Measurements from ENCODE around the gene ARL16. TPM values are rescaled to one million over a fixed set of nuclear protein-coding genes. Genes with fewer than 3 reads are reported as not detected.

The ARL16 gene
- polyA plus RNA-seq, 4 donors: 36.9 to 49.1 (median 45.4) TPM

DNA sequence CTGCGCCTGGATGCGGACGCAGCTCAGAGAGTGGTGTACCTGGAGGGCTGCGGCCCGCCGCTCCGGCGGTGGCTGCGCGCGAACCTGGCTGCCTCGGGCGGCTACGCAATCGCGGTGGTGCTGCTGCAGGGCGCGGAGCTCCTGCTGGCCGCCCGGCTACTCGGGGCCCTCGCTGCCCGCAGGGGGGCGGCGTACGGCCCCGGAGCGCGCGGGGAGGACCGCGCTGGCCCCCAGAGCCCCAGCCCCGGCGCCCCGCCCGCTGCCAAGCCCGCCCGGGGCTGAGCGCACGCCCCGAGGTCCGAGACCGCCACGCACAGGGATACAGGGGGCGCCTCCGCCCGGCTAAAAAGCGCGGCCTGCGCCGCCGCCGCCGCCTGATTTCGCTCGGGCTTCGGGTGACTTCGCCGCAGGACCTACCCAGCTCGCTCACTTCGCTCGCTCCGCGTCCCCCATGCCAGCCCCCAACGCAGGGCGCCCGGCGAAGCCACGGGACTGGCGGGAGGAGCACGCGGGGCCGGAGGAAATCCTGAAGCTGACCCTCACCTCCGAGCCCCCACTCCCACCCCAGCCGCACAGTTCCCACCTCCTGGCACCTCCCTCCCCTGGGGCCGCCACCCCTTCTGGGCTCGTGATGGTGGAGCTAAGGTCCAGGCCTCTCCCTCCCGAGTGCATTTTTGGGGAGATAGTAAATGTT is 35.4 kb downstream of the ARL16 start:
- no peak for DNase-seq (ENCODE audit: low read depth in 4 of 4, low spot score in 3 of 4)

DNA sequence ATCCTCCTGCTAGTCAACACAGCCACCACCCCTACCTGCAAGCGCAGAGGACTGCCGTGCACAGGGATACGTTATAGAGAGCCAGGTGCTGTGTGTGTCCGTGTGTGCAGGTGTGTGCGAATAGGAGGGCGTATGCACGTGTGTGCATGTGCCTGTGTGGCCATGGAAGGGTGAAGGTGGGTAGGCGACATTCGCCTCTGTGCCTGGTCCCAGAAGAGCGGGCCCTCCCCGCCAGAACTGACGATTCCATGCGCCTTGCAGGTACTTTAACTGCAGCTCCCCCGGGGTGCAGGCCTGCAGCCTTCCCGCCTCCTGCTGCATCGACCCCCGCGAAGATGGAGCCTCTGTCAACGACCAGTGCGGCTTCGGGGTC is 36.0 kb downstream of the ARL16 start:
- no peak for DNase-seq (ENCODE audit: low read depth in 4 of 4, low spot score in 3 of 4)

DNA sequence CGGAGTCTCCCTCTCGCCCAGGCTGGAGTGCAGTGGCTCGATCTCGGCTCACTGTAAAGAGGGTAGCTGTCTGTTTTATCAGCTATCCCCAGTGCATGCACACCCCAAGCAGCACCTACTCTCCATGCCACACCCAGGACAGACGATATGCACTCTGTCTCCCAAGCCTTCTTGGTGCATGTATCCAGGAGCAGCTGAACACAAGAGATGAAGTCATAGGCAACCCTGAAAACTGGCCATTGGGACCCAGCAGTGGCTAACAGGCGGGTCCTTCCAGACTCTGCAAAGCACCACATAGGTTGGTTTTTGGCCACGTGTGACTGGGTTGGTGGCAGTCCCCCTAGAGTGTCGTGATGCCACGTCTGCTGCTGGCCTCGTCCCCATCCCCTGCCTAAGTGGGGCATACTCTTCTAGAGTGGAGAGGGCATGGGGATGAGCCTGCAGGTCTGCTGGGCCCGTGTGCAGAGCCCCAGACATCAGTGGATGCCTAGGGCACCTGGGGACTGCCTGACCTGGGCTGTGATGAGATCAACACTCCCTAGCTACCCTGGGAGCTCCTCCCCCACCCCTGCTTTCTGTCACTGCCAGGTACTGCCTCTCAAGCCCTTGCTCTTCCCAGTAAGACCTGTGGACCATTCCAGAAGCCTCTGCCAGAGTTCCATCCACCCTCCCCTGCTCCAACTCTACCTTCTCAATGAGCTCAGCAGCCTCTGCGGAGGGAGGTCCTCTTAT is 36.6 kb downstream of the ARL16 start:
- no peak for DNase-seq (ENCODE audit: low read depth in 4 of 4, low spot score in 3 of 4)

DNA sequence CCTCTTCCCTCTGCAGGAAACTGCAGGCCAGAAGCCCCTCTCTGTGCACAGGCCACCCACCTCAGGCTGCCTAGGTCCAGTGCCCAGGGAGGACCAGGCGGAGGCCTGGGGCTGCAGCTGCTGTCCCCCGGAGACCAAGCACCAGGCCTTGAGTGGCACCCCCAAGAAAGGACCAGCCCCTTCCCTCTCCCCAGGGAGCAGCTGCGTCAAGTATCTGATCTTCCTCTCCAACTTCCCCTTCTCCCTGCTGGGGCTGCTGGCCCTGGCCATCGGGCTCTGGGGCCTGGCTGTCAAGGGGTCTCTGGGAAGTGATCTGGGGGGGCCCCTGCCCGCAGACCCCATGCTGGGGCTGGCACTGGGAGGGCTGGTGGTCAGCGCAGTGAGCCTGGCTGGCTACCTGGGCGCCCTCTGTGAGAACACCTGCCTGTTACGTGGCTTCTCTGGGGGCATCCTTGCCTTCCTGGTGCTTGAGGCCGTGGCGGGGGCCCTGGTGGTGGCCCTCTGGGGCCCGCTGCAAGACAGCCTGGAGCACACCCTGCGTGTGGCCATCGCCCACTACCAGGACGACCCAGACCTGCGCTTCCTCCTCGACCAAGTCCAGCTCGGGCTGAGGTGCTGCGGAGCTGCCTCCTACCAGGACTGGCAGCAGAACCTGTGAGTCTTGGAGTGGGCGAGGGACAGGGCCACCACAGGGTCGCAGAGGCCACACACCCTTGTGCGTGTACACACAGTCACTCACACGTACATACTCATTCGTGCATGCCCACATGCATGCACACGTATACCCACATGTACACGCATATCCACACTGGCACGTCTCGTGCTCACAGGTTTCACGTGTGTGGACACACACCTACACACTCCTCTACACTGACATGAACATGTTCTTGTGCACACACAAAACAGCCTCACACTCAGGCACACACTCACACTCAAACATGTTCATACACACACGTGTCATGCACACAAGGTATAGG is 38.3 kb downstream of the ARL16 start:
- DNase-seq (ENCODE audit: low read depth in 4 of 4, low spot score in 3 of 4): no peak

DNA sequence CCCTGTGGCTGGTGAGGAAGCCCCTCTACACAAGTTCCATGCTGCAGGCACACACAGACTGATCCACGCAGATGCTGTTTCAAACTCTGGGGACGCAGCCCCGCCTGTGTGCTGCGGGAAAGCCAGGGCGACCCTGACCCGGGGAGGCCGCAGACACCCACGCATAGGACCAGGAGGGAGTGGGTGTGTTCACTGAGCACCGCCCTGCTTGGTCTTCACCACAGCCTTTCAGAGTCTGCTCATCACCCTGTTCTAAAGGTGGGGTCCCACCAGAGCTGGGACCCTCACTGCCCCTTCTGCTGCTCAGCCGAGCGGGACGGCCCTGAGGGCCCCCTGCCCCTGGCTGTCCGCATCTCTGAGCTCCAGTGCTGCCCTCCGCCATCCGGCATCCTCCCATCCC is 39.1 kb downstream of the ARL16 start:
- no peak for DNase-seq (ENCODE audit: low read depth in 4 of 4, low spot score in 3 of 4)

DNA sequence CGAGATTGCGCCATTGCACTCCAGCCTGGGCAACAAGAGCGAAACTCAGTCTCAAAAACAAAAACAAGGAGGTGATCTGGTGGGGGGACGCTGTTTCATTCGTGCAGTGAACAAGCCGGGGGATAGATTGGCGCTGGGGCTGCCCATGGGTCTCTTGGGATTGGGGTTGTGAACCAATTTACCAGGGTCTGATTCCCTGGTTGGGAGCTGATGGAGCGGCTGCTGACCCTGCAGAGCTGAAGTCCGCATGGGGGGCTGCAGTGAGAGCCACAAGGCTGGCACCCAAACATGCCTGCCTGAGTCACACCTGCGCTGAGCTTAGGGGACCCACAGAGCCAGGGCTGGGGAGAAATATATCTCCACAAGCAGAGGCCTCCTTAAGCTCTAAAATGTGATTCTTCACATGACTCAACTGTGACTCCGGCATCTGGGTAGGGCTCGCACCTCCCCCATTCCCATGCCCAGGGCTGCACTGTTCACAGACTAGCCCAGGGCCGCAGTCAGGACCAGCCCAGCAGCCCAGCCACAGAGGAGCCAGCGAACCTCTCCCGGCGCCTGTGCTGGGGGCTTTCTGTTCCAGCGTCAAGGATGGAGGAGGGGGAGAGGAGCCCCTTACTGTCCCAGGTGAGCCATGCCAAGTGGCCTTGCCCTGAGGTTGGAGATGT is 41.6 kb downstream of the ARL16 start:
- DNase-seq (ENCODE audit: low read depth in 4 of 4, low spot score in 3 of 4): no peak

DNA sequence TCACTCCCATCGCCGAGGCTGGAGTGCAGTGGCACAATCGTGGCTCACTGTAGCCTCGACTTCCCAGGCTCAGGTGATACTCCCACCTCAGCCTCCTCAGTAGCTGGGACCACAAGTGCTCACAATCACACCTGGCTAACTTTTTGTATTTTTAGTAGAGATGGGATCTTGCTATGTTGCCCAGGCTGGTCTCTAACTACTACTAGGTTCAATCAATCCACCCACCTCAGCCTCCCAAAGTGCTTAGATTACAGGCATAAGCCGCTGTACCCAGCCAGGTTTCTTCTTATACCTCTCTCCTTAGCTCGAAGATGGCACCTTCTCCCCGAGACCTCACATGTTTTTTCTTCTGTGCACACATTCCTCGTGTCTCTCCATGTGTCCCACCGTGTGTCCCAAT is 43.6 kb downstream of the ARL16 start:
- DNase-seq (ENCODE audit: low read depth in 4 of 4, low spot score in 3 of 4): no peak

DNA sequence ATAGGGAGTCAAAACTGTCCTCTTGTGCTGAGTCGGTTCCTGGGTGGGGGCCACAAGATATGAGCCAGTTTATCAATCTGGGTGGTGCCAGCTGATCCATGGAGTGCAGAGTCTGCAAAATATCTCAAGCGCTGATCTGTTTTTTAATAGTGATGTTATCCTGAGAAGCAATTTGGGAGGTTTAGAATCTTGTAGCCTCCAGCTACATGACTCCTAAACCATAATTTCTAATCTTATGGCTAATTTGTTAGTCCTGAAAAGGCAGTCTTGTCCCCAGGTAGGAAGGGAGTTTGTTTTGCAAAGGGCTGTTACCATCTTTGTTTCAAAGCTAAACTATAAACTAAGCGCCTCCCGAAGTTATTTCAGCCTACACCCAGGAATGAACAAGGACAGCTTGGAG is 44.9 kb downstream of the ARL16 start:
- DNase-seq (ENCODE audit: low read depth in 4 of 4, low spot score in 3 of 4): no peak

GRCh38 chr17:81636505-81637288 is 46.9 kb downstream of the ARL16 start, which contains the start of the genes NPLOC4 and TSPAN10:
Gene NPLOC4, minus strand, starts transcription at chr17:81637112. Its CDS starts 182 bp downstream, at chr17:81636930.
Gene TSPAN10, plus strand, starts transcription at chr17:81637196. Its CDS starts 5,217 bp downstream, at chr17:81642413.
- DNase-seq (ENCODE audit: low read depth in 4 of 4, low spot score in 3 of 4): peak; percentile 73 to 83 (median 78)

DNA sequence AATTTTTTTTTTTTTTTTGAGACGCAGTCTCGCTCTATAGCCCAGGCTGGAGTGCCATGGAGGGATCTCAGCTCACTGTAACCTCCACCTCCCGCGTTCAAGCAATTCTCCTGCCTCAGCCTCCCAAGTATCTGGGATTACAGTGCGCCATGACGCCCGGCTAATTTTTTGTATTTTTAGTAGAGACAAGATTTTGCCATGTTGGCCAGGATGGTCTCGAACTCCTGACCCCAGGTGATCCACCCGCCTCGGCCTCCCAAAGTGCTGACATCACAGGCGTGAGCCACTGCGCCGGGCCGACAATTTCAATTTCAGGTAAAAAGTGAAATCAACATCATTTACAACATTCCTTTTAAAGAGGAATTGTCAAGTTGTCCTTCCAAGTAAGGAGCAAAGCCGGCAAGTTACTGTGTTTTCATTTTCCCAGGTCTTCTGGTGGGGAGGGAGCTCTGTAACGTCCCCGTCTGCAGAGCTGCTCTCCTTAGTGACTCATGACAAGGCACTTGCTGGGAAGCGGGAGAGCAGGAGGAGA is 47.6 kb downstream of the ARL16 start:
- no peak for DNase-seq (ENCODE audit: low read depth in 4 of 4, low spot score in 3 of 4)

DNA sequence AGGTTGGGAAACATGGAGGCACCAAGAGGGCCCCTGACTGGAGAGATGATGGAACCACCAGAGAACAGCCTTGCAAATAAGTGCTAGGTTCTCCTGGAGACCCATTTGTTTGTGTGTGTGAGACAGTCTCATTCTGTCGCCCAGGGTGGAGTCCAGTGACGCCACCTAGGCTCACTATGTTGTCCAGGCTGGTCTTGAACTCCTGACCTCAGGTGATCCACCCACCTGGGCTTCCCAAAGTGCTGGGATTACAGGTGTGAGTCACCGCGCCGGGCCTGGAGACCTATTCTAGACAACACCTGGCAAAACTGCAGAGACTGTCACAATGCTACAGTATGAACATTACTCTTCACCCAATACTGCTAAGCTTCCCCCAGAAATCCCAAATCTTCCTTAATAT is 48.2 kb downstream of the ARL16 start:
- no peak for DNase-seq (ENCODE audit: low read depth in 4 of 4, low spot score in 3 of 4)

- DNase-seq (ENCODE audit: low read depth in 4 of 4, low spot score in 3 of 4): no peak
Observed at GRCh38 chr17:81631482-81631881, 52.1 kb downstream of the ARL16 start.

Other genes starting within 250 kb of the ARL16 start
- 1,000 to 10,000 TPM; 3,124 to 3,561 (median 3,180) TPM for gene ACTG1, start 171.0 kb downstream of the ARL16 start, polyA plus RNA-seq (ENCODE audit: insufficient read length in 4 of 4)
- gene FSCN2, start 155.4 kb downstream of the ARL16 start, polyA plus RNA-seq (ENCODE audit: insufficient read length in 4 of 4): 1 to 10 TPM; 1.1 to 2.3 (median 1.6) TPM
- gene FAAP100, start 131.4 kb downstream of the ARL16 start, polyA plus RNA-seq (ENCODE audit: insufficient read length in 4 of 4): 10 to 100 TPM; 23.5 to 31.1 (median 25.0) TPM
- gene NPLOC4, start 46.7 kb downstream of the ARL16 start, polyA plus RNA-seq (ENCODE audit: insufficient read length in 4 of 4): 10 to 100 TPM; 53.1 to 60.3 (median 57.2) TPM
- gene TSPAN10, start 46.6 kb downstream of the ARL16 start, polyA plus RNA-seq (ENCODE audit: insufficient read length in 4 of 4): 1 to 10 TPM; 2.5 to 5.0 (median 2.9) TPM
- gene PDE6G, start 27.3 kb downstream of the ARL16 start, polyA plus RNA-seq (ENCODE audit: insufficient read length in 4 of 4): 10 to 100 TPM; 10.3 to 17.5 (median 15.2) TPM
- 10 to 100 TPM; 10.4 to 24.0 (median 15.9) TPM for gene OXLD1, start 17.2 kb downstream of the ARL16 start, polyA plus RNA-seq (ENCODE audit: insufficient read length in 4 of 4)
- gene CCDC137, start 17.1 kb downstream of the ARL16 start, polyA plus RNA-seq (ENCODE audit: insufficient read length in 4 of 4): 10 to 100 TPM; 12.7 to 17.5 (median 14.1) TPM
- gene HGS, start 214 bp upstream of the ARL16 start, polyA plus RNA-seq (ENCODE audit: insufficient read length in 4 of 4): 100 to 1,000 TPM in 1 of 4 donors, 10 to 100 TPM in 3; 94.3 to 104 (median 98.0) TPM
- gene MRPL12, start 19.6 kb upstream of the ARL16 start, polyA plus RNA-seq (ENCODE audit: insufficient read length in 4 of 4): 10 to 100 TPM; 41.0 to 68.1 (median 43.5) TPM
- gene SLC25A10, start 28.5 kb upstream of the ARL16 start, polyA plus RNA-seq (ENCODE audit: insufficient read length in 4 of 4): 10 to 100 TPM; 12.5 to 23.3 (median 13.4) TPM
- 10 to 100 TPM in 3 of 4 donors, 1 to 10 TPM in 1; 8.4 to 15.5 (median 13.0) TPM for gene GCGR, start 120.4 kb upstream of the ARL16 start, polyA plus RNA-seq (ENCODE audit: insufficient read length in 4 of 4)
- gene MCRIP1, start 149.5 kb upstream of the ARL16 start, polyA plus RNA-seq (ENCODE audit: insufficient read length in 4 of 4): 100 to 1,000 TPM in 1 of 4 donors, 10 to 100 TPM in 3; 75.3 to 135 (median 90.1) TPM
- under 1 TPM in 3 of 4 donors, not detected in 1; 0.18 to 0.36 (median 0.26) TPM for gene PPP1R27, start 151.3 kb upstream of the ARL16 start, polyA plus RNA-seq (ENCODE audit: insufficient read length in 4 of 4)
- 100 to 1,000 TPM; 407 to 439 (median 410) TPM for gene P4HB, start 176.7 kb upstream of the ARL16 start, polyA plus RNA-seq (ENCODE audit: insufficient read length in 4 of 4)
- gene ARHGDIA, start 187.5 kb upstream of the ARL16 start, polyA plus RNA-seq (ENCODE audit: insufficient read length in 4 of 4): 100 to 1,000 TPM; 166 to 199 (median 195) TPM
- gene ALYREF, start 207.8 kb upstream of the ARL16 start, polyA plus RNA-seq (ENCODE audit: insufficient read length in 4 of 4): 10 to 100 TPM; 72.0 to 93.8 (median 79.3) TPM
- gene ANAPC11, start 207.9 kb upstream of the ARL16 start, polyA plus RNA-seq (ENCODE audit: insufficient read length in 4 of 4): 100 to 1,000 TPM in 1 of 4 donors, 10 to 100 TPM in 3; 64.7 to 120 (median 81.9) TPM
- under 1 TPM; 0.32 to 1.00 (median 0.48) TPM for gene NPB, start 218.4 kb upstream of the ARL16 start, polyA plus RNA-seq (ENCODE audit: insufficient read length in 4 of 4)
- gene PCYT2, start 227.6 kb upstream of the ARL16 start, polyA plus RNA-seq (ENCODE audit: insufficient read length in 4 of 4): 10 to 100 TPM; 44.0 to 53.7 (median 46.6) TPM
- 10 to 100 TPM; 11.4 to 15.0 (median 13.1) TPM for gene SIRT7, start 234.4 kb upstream of the ARL16 start, polyA plus RNA-seq (ENCODE audit: insufficient read length in 4 of 4)
- gene MAFG, start 243.9 kb upstream of the ARL16 start, polyA plus RNA-seq (ENCODE audit: insufficient read length in 4 of 4): 10 to 100 TPM; 12.3 to 12.6 (median 12.3) TPM

Data from right renal pelvis (tissue), 4 donors.